H9 (cell line): Measurements from ENCODE around the gene TRPC4AP. TPM values are rescaled to one million over a fixed set of nuclear protein-coding genes. Genes with fewer than 3 reads are reported as not detected.

ENCODE experiments used
- DNase-seq: peaks from one replicate; pipeline ENCODE4 v3.0.0-alpha.2; 2017
- H2AFZ ChIP-seq: one replicate; pipeline ENCODE4 v1.6.1; 2013; ENCODE audit warnings: mild to moderate bottlenecking, low read length, control low read depth, moderate library complexity
- H2AK5ac ChIP-seq: 2 replicates; pipeline ENCODE4 v1.6.1; 2013; ENCODE audit warnings: low read length, control low read depth, mixed read lengths; ENCODE audit not compliant: insufficient read length
- H2BK120ac ChIP-seq: one replicate; pipeline ENCODE4 v1.6.1; 2013; ENCODE audit warnings: low read depth, mild to moderate bottlenecking, low read length, control low read depth, inconsistent platforms; ENCODE audit not compliant: poor library complexity, severe bottlenecking
- H2BK12ac ChIP-seq: 2 replicates; pipeline ENCODE4 v1.6.1; 2013; ENCODE audit warnings: low read length, control low read depth, mixed read lengths, low read depth; ENCODE audit not compliant: insufficient read length
- H2BK15ac ChIP-seq: 2 replicates; pipeline ENCODE4 v1.6.1; 2013; ENCODE audit warnings: low read depth, low read length, control low read depth
- H2BK20ac ChIP-seq: one replicate; pipeline ENCODE4 v1.6.1; 2013; ENCODE audit warnings: low read depth, mild to moderate bottlenecking, low read length, control low read depth, inconsistent platforms; ENCODE audit not compliant: poor library complexity, severe bottlenecking
- H2BK5ac ChIP-seq: 2 replicates; pipeline ENCODE4 v1.6.1; 2013; ENCODE audit warnings: low read length, control low read depth, mixed read lengths; ENCODE audit not compliant: insufficient read length
- H3K14ac ChIP-seq: 2 replicates; pipeline ENCODE4 v1.6.1; 2013; ENCODE audit warnings: low read length, control low read depth; ENCODE audit not compliant: insufficient read depth
- H3K18ac ChIP-seq: 2 replicates; pipeline ENCODE4 v1.6.1; 2013; ENCODE audit warnings: low read depth, mild to moderate bottlenecking, mixed read lengths, low read length, control low read depth; ENCODE audit not compliant: insufficient read length
- H3K23ac ChIP-seq: 2 replicates; pipeline ENCODE4 v1.6.1; 2013; ENCODE audit warnings: low read length, control low read depth, mixed read lengths, low read depth; ENCODE audit not compliant: insufficient read length
- H3K23me2 ChIP-seq: 2 replicates; pipeline ENCODE4 v1.6.1; 2013; ENCODE audit warnings: low read depth, mild to moderate bottlenecking, mixed read lengths, low read length, control low read depth; ENCODE audit not compliant: insufficient read length, poor library complexity, severe bottlenecking
- H3K27ac ChIP-seq: 2 replicates; pipeline ENCODE4 v1.5.1; 2013; ENCODE audit warnings: low read length, control low read depth, mixed read lengths, low read depth; ENCODE audit not compliant: insufficient read length
- H3K27me3 ChIP-seq: 2 replicates; pipeline ENCODE4 v1.6.1; 2013; ENCODE audit warnings: low read length, control low read depth, inconsistent platforms; ENCODE audit not compliant: insufficient read depth
- H3K4ac ChIP-seq: 2 replicates; pipeline ENCODE4 v1.6.1; 2013; ENCODE audit warnings: low read depth, mild to moderate bottlenecking, control low read depth, inconsistent platforms, low read length, moderate library complexity
- H3K4me1 ChIP-seq: 2 replicates; pipeline ENCODE4 v1.6.1; 2013; ENCODE audit warnings: low read length, control low read depth, inconsistent platforms; ENCODE audit not compliant: insufficient read depth
- H3K4me2 ChIP-seq: 2 replicates; pipeline ENCODE4 v1.6.1; 2013; ENCODE audit warnings: low read length, control low read depth, mixed read lengths; ENCODE audit not compliant: insufficient read length, insufficient read depth
- H3K56ac ChIP-seq: 2 replicates; pipeline ENCODE4 v1.6.1; 2013; ENCODE audit warnings: low read depth, mild to moderate bottlenecking, mixed read lengths, low read length, control low read depth; ENCODE audit not compliant: insufficient read length
- H3K79me1 ChIP-seq: 2 replicates; pipeline ENCODE4 v1.6.1; 2013; ENCODE audit warnings: low read depth, mild to moderate bottlenecking, moderate library complexity, low read length, control low read depth, inconsistent platforms; ENCODE audit not compliant: insufficient read depth, poor library complexity, severe bottlenecking
- H3K79me2 ChIP-seq: 2 replicates; pipeline ENCODE4 v1.6.1; 2013; ENCODE audit warnings: low read length, control low read depth, inconsistent platforms; ENCODE audit not compliant: insufficient read depth
- H3K9ac ChIP-seq: 2 replicates; pipeline ENCODE4 v1.6.1; 2013; ENCODE audit warnings: low read length, control low read depth, mixed read lengths; ENCODE audit not compliant: insufficient read length; ENCODE audit errors: extremely low read depth
- H3K9me3 ChIP-seq: one replicate; pipeline ENCODE4 v1.6.1; 2013; ENCODE audit warnings: low read depth, low read length, inconsistent platforms; ENCODE audit not compliant: control insufficient read depth
- H3T11ph ChIP-seq: one replicate; pipeline ENCODE4 v1.6.1; 2013; ENCODE audit warnings: mild to moderate bottlenecking, low read length, control low read depth, inconsistent platforms
- H4K20me1 ChIP-seq: one replicate; pipeline ENCODE4 v1.6.1; 2013; ENCODE audit not compliant: control insufficient read depth, insufficient read length, insufficient read depth
- H4K5ac ChIP-seq: 2 replicates; pipeline ENCODE4 v1.6.1; 2013; ENCODE audit warnings: low read depth, mild to moderate bottlenecking, mixed read lengths, low read length, control low read depth; ENCODE audit not compliant: insufficient read length
- H4K8ac ChIP-seq: replicated peaks from 2 replicates; pipeline ENCODE4 v1.6.1; 2013; ENCODE audit warnings: low read length, control low read depth, mixed read lengths, low read depth; ENCODE audit not compliant: insufficient read length
- H4K91ac ChIP-seq: 2 replicates; pipeline ENCODE4 v1.6.1; 2013; ENCODE audit warnings: low read depth, mild to moderate bottlenecking, moderate library complexity, mixed read lengths, low read length, control low read depth; ENCODE audit not compliant: insufficient read length
- H3K27ac Mint-ChIP-seq, 3 experiments: 2 replicates in 2 of 3; 3 replicates in 1 of 3; pipeline ENCODE4 v1.8.0; 2020 to 2021; ENCODE audit warnings: mixed read lengths in 3 of 3, mild to moderate bottlenecking in 1 of 3, moderate library complexity in 1 of 3
- H3K27me3 Mint-ChIP-seq: 2 replicates; pipeline ENCODE4 v1.8.0; 2021; ENCODE audit warnings: low read depth, mild to moderate bottlenecking, moderate library complexity, mixed read lengths
- H3K36me3 Mint-ChIP-seq, 3 experiments: 2 replicates in 2 of 3; 3 replicates in 1 of 3; pipeline ENCODE4 v1.8.0; 2020 to 2021; ENCODE audit warnings: low read depth in 3 of 3, mixed read lengths in 3 of 3; ENCODE audit not compliant: insufficient read depth in 1 of 3
- H3K4me1 Mint-ChIP-seq, 2 experiments: 2 replicates each; pipeline ENCODE4 v1.8.0; 2020; ENCODE audit warnings: mixed read lengths in 2 of 2
- H3K4me3 Mint-ChIP-seq, 2 experiments: 2 replicates in 1 of 2; 3 replicates in 1 of 2; pipeline ENCODE4 v1.8.0; 2020 to 2021; ENCODE audit warnings: mild to moderate bottlenecking in 2 of 2, mixed read lengths in 2 of 2, moderate library complexity in 1 of 2
- H3K9me3 Mint-ChIP-seq, 2 experiments: 2 replicates in 1 of 2; 3 replicates in 1 of 2; pipeline ENCODE4 v1.8.0; 2020; ENCODE audit warnings: mild to moderate bottlenecking in 2 of 2, mixed read lengths in 2 of 2, moderate library complexity in 1 of 2
- CTCF ChIP-seq: fragments of 200-600 bp; sonication (generic); conservative IDR thresholded peaks from 3 replicates; pipeline ENCODE4 v1.8.0; 2021; ENCODE audit warnings: antibody characterized with exemption, mild to moderate bottlenecking
- WGBS: extraction: QIAGEN DNeasy Blood & Tissue Kit; methylation state at CpG from one replicate; pipeline ENCODE4 v1.1.7; 2013; ENCODE audit warnings: missing lambda C conversion rate, low lambda C conversion rate, mixed read lengths; ENCODE audit not compliant: insufficient read length; ENCODE audit errors: extremely low coverage; 5-methylcytosine and 5-hydroxymethylcytosine counted together
- total RNA-seq: library from RNA; stranded (reverse); gene quantifications from 2 replicates; pipeline ENCODE4 v1.2.1, GENCODE V29; 2021

TRPC4AP gene
- total RNA-seq, 1 experiment from 2014 or later, result 93.9 TPM

DNA sequence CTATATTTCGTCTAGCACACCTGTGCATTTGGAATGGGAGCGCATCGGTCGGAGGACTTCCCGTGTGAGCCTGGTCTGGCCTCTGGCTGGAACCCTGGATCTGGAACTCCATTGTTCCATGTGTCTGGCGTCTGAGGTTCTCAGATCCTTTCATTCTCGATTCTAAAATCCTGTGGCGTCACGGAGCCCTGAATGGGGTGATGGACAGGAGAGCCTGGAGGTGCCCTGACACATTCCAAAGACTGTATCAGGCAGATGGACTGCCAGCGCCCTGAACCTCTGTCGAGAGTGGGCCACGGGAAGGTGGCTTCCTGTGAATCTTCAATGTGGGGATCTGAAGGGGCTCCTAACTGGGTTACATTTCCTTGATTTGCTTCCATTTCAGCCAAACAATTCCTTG lies 116.3 kb downstream of the TRPC4AP start:
- no peak overlapping the region for H3K56ac ChIP-seq
- no peak overlapping the region for H2BK5ac ChIP-seq
- H3K27ac ChIP-seq, result no peak overlapping the region
- no peak overlapping the region for H3K9ac ChIP-seq
- no peak for TF ChIP-seq CTCF
- no peak overlapping the region for H4K8ac ChIP-seq
- no peak overlapping the region for H3K23ac ChIP-seq
- peaks cover 5% of the 10 kb centered on the region; the same call in 1 of the 2 replicates for H3K4me1 ChIP-seq
- WGBS, result no CpG with 5 or more reads among the region's 12 CpGs
- no peaks in the 10 kb centered on the region for H3K27me3 ChIP-seq
- H2AFZ ChIP-seq, result no peak overlapping the region
- no peaks in the 10 kb centered on the region for H3K23me2 ChIP-seq
- H3K18ac ChIP-seq, result no peak overlapping the region
- H3K14ac ChIP-seq, result no peak overlapping the region
- H3K4me2 ChIP-seq, result no peak overlapping the region
- peaks cover 83% of the 10 kb centered on the region for H3K27me3 Mint-ChIP-seq
- DNase-seq, result no peak
- no peak overlapping the region for H2BK12ac ChIP-seq
- H2BK15ac ChIP-seq, result no peak overlapping the region
- H3K79me1 ChIP-seq, result no peaks in the 10 kb centered on the region
- H3T11ph ChIP-seq, result no peak overlapping the region
- H3K9me3 Mint-ChIP-seq, result peaks cover 0 to 2% of the 10 kb centered on the region in 2 experiments; a peak in 1 of 5 replicates
- no peak overlapping the region for H3K4me3 Mint-ChIP-seq
- H3K79me2 ChIP-seq, result no peaks in the 10 kb centered on the region
- no peak overlapping the region for H2BK120ac ChIP-seq
- peaks cover 41 to 42% of the 10 kb centered on the region in 2 experiments for H3K4me1 Mint-ChIP-seq
- H4K5ac ChIP-seq, result no peak overlapping the region
- no peak overlapping the region for H3K4ac ChIP-seq
- H4K91ac ChIP-seq, result no peak overlapping the region
- no peaks in the 10 kb centered on the region for H3K36me3 Mint-ChIP-seq
- no peak overlapping the region for H2BK20ac ChIP-seq
- no peaks in the 10 kb centered on the region for H4K20me1 ChIP-seq
- H3K27ac Mint-ChIP-seq, result no peak overlapping the region
- no peak overlapping the region for H2AK5ac ChIP-seq
- no peaks in the 10 kb centered on the region for H3K9me3 ChIP-seq
